H9 (cell line): ENCODE measurements around the gene NET1. TPM values are rescaled to one million over a fixed set of nuclear protein-coding genes. Genes with fewer than 3 reads are reported as not detected.

Experiments
- DNase-seq: peaks from one replicate; pipeline ENCODE4 v3.0.0-alpha.2; 2017
- H2AFZ ChIP-seq: one replicate; pipeline ENCODE4 v1.6.1; 2013; ENCODE audit warnings: mild to moderate bottlenecking, low read length, control low read depth, moderate library complexity
- H2AK5ac ChIP-seq: 2 replicates; pipeline ENCODE4 v1.6.1; 2013; ENCODE audit warnings: low read length, control low read depth, mixed read lengths; ENCODE audit not compliant: insufficient read length
- H2BK120ac ChIP-seq: one replicate; pipeline ENCODE4 v1.6.1; 2013; ENCODE audit warnings: low read depth, mild to moderate bottlenecking, low read length, control low read depth, inconsistent platforms; ENCODE audit not compliant: poor library complexity, severe bottlenecking
- H2BK12ac ChIP-seq: 2 replicates; pipeline ENCODE4 v1.6.1; 2013; ENCODE audit warnings: low read length, control low read depth, mixed read lengths, low read depth; ENCODE audit not compliant: insufficient read length
- H2BK15ac ChIP-seq: 2 replicates; pipeline ENCODE4 v1.6.1; 2013; ENCODE audit warnings: low read depth, low read length, control low read depth
- H2BK20ac ChIP-seq: one replicate; pipeline ENCODE4 v1.6.1; 2013; ENCODE audit warnings: low read depth, mild to moderate bottlenecking, low read length, control low read depth, inconsistent platforms; ENCODE audit not compliant: poor library complexity, severe bottlenecking
- H2BK5ac ChIP-seq: 2 replicates; pipeline ENCODE4 v1.6.1; 2013; ENCODE audit warnings: low read length, control low read depth, mixed read lengths; ENCODE audit not compliant: insufficient read length
- H3K14ac ChIP-seq: 2 replicates; pipeline ENCODE4 v1.6.1; 2013; ENCODE audit warnings: low read length, control low read depth; ENCODE audit not compliant: insufficient read depth
- H3K18ac ChIP-seq: 2 replicates; pipeline ENCODE4 v1.6.1; 2013; ENCODE audit warnings: low read depth, mild to moderate bottlenecking, mixed read lengths, low read length, control low read depth; ENCODE audit not compliant: insufficient read length
- H3K23ac ChIP-seq: 2 replicates; pipeline ENCODE4 v1.6.1; 2013; ENCODE audit warnings: low read length, control low read depth, mixed read lengths, low read depth; ENCODE audit not compliant: insufficient read length
- H3K23me2 ChIP-seq: 2 replicates; pipeline ENCODE4 v1.6.1; 2013; ENCODE audit warnings: low read depth, mild to moderate bottlenecking, mixed read lengths, low read length, control low read depth; ENCODE audit not compliant: insufficient read length, poor library complexity, severe bottlenecking
- H3K27ac ChIP-seq: 2 replicates; pipeline ENCODE4 v1.5.1; 2013; ENCODE audit warnings: low read length, control low read depth, mixed read lengths, low read depth; ENCODE audit not compliant: insufficient read length
- H3K27me3 ChIP-seq: 2 replicates; pipeline ENCODE4 v1.6.1; 2013; ENCODE audit warnings: low read length, control low read depth, inconsistent platforms; ENCODE audit not compliant: insufficient read depth
- H3K4ac ChIP-seq: 2 replicates; pipeline ENCODE4 v1.6.1; 2013; ENCODE audit warnings: low read depth, mild to moderate bottlenecking, control low read depth, inconsistent platforms, low read length, moderate library complexity
- H3K4me1 ChIP-seq: 2 replicates; pipeline ENCODE4 v1.6.1; 2013; ENCODE audit warnings: low read length, control low read depth, inconsistent platforms; ENCODE audit not compliant: insufficient read depth
- H3K4me2 ChIP-seq: 2 replicates; pipeline ENCODE4 v1.6.1; 2013; ENCODE audit warnings: low read length, control low read depth, mixed read lengths; ENCODE audit not compliant: insufficient read length, insufficient read depth
- H3K56ac ChIP-seq: 2 replicates; pipeline ENCODE4 v1.6.1; 2013; ENCODE audit warnings: low read depth, mild to moderate bottlenecking, mixed read lengths, low read length, control low read depth; ENCODE audit not compliant: insufficient read length
- H3K79me1 ChIP-seq: 2 replicates; pipeline ENCODE4 v1.6.1; 2013; ENCODE audit warnings: low read depth, mild to moderate bottlenecking, moderate library complexity, low read length, control low read depth, inconsistent platforms; ENCODE audit not compliant: insufficient read depth, poor library complexity, severe bottlenecking
- H3K79me2 ChIP-seq: 2 replicates; pipeline ENCODE4 v1.6.1; 2013; ENCODE audit warnings: low read length, control low read depth, inconsistent platforms; ENCODE audit not compliant: insufficient read depth
- H3K9ac ChIP-seq: 2 replicates; pipeline ENCODE4 v1.6.1; 2013; ENCODE audit warnings: low read length, control low read depth, mixed read lengths; ENCODE audit not compliant: insufficient read length; ENCODE audit errors: extremely low read depth
- H3K9me3 ChIP-seq: one replicate; pipeline ENCODE4 v1.6.1; 2013; ENCODE audit warnings: low read depth, low read length, inconsistent platforms; ENCODE audit not compliant: control insufficient read depth
- H3T11ph ChIP-seq: one replicate; pipeline ENCODE4 v1.6.1; 2013; ENCODE audit warnings: mild to moderate bottlenecking, low read length, control low read depth, inconsistent platforms
- H4K20me1 ChIP-seq: one replicate; pipeline ENCODE4 v1.6.1; 2013; ENCODE audit not compliant: control insufficient read depth, insufficient read length, insufficient read depth
- H4K5ac ChIP-seq: 2 replicates; pipeline ENCODE4 v1.6.1; 2013; ENCODE audit warnings: low read depth, mild to moderate bottlenecking, mixed read lengths, low read length, control low read depth; ENCODE audit not compliant: insufficient read length
- H4K8ac ChIP-seq: replicated peaks from 2 replicates; pipeline ENCODE4 v1.6.1; 2013; ENCODE audit warnings: low read length, control low read depth, mixed read lengths, low read depth; ENCODE audit not compliant: insufficient read length
- H4K91ac ChIP-seq: 2 replicates; pipeline ENCODE4 v1.6.1; 2013; ENCODE audit warnings: low read depth, mild to moderate bottlenecking, moderate library complexity, mixed read lengths, low read length, control low read depth; ENCODE audit not compliant: insufficient read length
- H3K27ac Mint-ChIP-seq, 3 experiments: 2 replicates in 2 of 3; 3 replicates in 1 of 3; pipeline ENCODE4 v1.8.0; 2020 to 2021; ENCODE audit warnings: mixed read lengths in 3 of 3, mild to moderate bottlenecking in 1 of 3, moderate library complexity in 1 of 3
- H3K27me3 Mint-ChIP-seq: 2 replicates; pipeline ENCODE4 v1.8.0; 2021; ENCODE audit warnings: low read depth, mild to moderate bottlenecking, moderate library complexity, mixed read lengths
- H3K36me3 Mint-ChIP-seq, 3 experiments: 2 replicates in 2 of 3; 3 replicates in 1 of 3; pipeline ENCODE4 v1.8.0; 2020 to 2021; ENCODE audit warnings: low read depth in 3 of 3, mixed read lengths in 3 of 3; ENCODE audit not compliant: insufficient read depth in 1 of 3
- H3K4me1 Mint-ChIP-seq, 2 experiments: 2 replicates each; pipeline ENCODE4 v1.8.0; 2020; ENCODE audit warnings: mixed read lengths in 2 of 2
- H3K4me3 Mint-ChIP-seq, 2 experiments: 2 replicates in 1 of 2; 3 replicates in 1 of 2; pipeline ENCODE4 v1.8.0; 2020 to 2021; ENCODE audit warnings: mild to moderate bottlenecking in 2 of 2, mixed read lengths in 2 of 2, moderate library complexity in 1 of 2
- H3K9me3 Mint-ChIP-seq, 2 experiments: 2 replicates in 1 of 2; 3 replicates in 1 of 2; pipeline ENCODE4 v1.8.0; 2020; ENCODE audit warnings: mild to moderate bottlenecking in 2 of 2, mixed read lengths in 2 of 2, moderate library complexity in 1 of 2
- CTCF ChIP-seq: fragments of 200-600 bp; sonication (generic); conservative IDR thresholded peaks from 3 replicates; pipeline ENCODE4 v1.8.0; 2021; ENCODE audit warnings: antibody characterized with exemption, mild to moderate bottlenecking
- WGBS: extraction: QIAGEN DNeasy Blood & Tissue Kit; methylation state at CpG from one replicate; pipeline ENCODE4 v1.1.7; 2013; ENCODE audit warnings: missing lambda C conversion rate, low lambda C conversion rate, mixed read lengths; ENCODE audit not compliant: insufficient read length; ENCODE audit errors: extremely low coverage; 5-methylcytosine and 5-hydroxymethylcytosine counted together
- total RNA-seq: library from RNA; stranded (reverse); gene quantifications from 2 replicates; pipeline ENCODE4 v1.2.1, GENCODE V29; 2021

NET1 gene
- total RNA-seq, 1 experiment from 2014 or later: 50.6 TPM

DNA sequence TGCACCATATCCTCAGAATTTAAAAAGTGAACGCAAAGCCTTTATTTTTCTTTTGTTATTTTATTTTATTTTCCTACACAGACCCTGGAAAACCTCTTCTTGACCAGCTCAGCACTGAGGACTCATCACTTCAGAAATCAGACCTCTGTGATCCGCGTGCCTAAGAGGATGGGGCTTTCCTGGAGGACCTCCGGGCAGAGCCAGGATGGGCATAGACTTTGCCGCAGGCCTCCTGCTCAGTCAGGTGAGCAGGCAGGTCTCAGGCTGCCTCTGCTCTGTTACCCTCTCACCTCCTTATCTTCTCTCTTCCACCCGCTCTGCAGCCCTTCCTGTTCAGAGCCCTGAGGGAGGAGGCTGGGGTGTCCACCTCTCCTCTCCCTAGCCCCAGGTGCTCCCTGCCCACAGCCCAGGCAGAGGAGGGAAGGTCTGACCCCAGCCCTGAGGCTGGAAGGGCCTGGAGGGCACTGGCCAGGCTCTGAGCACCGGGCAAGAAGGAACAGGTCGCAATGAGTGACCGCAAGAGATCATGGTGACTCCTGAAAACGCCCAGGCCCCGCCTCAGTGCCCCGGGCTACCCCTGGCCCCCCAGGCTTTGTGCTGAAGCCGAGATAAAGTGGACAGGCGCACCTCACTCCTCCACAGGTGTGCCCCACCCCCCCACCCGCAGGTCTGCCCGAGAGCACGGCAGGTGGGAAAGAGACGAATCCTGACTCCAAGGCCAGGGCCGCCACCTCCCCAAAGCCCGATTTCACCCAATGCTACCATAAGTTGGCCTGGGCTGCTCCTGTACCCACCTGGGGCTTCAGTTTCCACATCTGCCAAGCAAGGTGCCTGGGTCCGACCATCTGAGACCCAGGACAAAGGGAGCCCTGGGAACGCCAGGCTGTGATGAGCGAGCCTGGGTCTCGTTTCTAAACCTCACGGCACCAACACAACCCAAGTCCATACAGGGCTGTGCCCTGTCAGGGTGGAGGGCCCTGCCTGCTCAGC is 84.2 kb downstream of the NET1 start:
- Histone ChIP-seq H2BK15ac (no peak overlapping the region), H3K14ac (no peak overlapping the region; the same call in 1 of the 2 replicates), H3K27ac (no peak overlapping the region), H3K79me2 (no peaks in the 10 kb centered on the region), H3T11ph (no peak overlapping the region), H3K9ac (no peak overlapping the region), H3K79me1 (no peaks in the 10 kb centered on the region), H2BK20ac (no peak overlapping the region), H2BK5ac (no peak overlapping the region), H4K8ac (no peak overlapping the region), H4K20me1 (no peaks in the 10 kb centered on the region), H4K5ac (no peak overlapping the region), H3K23ac (no peak overlapping the region), H3K4me1 (no peaks in the 10 kb centered on the region), H2BK12ac (no peak overlapping the region), H3K9me3 (peaks cover 6% of the 10 kb centered on the region), H3K4me2 (no peak overlapping the region), H3K23me2 (no peaks in the 10 kb centered on the region), H3K18ac (no peak overlapping the region), H3K56ac (no peak overlapping the region), H2BK120ac (no peak overlapping the region), H3K4ac (no peak overlapping the region), H2AFZ (no peak overlapping the region), H2AK5ac (no peak overlapping the region), H3K27me3 (no peaks in the 10 kb centered on the region), H4K91ac (no peak overlapping the region)
- Mint-ChIP-seq H3K27me3 (peaks cover 5% of the 10 kb centered on the region), H3K36me3 (peaks cover 3 to 11% (median 5%) of the 10 kb centered on the region in 3 experiments; a peak in 6 of 7 replicates), H3K4me3 (no peak overlapping the region), H3K4me1 (peaks cover 0 to 10% of the 10 kb centered on the region in 2 experiments; a peak in 2 of 4 replicates), H3K27ac (0 out of 7 replicates have a peak overlapping the region, but pooled peaks of 1 of the 3 experiments have one; percentile 35), H3K9me3 (peaks cover 9 to 11% of the 10 kb centered on the region in 2 experiments)
- DNase-seq: no peak
- no peak for TF ChIP-seq CTCF
- WGBS: no CpG with 5 or more reads among the region's 25 CpGs
